Glomerular visceral epithelial cell (primary cell): ENCODE measurements around the gene POLR1B.
"Not testable (repeated sequence)": the region's sequence is repeated elsewhere in the genome, so short reads cannot be mapped to it uniquely, and the experiment has no call there.

ENCODE experiments used
- DNase-seq: peaks from one replicate; pipeline ENCODE4 v3.0.0-alpha.2; 2016; ENCODE audit errors: extremely low spot score

The POLR1B gene, protein sequence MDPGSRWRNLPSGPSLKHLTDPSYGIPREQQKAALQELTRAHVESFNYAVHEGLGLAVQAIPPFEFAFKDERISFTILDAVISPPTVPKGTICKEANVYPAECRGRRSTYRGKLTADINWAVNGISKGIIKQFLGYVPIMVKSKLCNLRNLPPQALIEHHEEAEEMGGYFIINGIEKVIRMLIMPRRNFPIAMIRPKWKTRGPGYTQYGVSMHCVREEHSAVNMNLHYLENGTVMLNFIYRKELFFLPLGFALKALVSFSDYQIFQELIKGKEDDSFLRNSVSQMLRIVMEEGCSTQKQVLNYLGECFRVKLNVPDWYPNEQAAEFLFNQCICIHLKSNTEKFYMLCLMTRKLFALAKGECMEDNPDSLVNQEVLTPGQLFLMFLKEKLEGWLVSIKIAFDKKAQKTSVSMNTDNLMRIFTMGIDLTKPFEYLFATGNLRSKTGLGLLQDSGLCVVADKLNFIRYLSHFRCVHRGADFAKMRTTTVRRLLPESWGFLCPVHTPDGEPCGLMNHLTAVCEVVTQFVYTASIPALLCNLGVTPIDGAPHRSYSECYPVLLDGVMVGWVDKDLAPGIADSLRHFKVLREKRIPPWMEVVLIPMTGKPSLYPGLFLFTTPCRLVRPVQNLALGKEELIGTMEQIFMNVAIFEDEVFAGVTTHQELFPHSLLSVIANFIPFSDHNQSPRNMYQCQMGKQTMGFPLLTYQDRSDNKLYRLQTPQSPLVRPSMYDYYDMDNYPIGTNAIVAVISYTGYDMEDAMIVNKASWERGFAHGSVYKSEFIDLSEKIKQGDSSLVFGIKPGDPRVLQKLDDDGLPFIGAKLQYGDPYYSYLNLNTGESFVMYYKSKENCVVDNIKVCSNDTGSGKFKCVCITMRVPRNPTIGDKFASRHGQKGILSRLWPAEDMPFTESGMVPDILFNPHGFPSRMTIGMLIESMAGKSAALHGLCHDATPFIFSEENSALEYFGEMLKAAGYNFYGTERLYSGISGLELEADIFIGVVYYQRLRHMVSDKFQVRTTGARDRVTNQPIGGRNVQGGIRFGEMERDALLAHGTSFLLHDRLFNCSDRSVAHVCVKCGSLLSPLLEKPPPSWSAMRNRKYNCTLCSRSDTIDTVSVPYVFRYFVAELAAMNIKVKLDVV

DNA sequence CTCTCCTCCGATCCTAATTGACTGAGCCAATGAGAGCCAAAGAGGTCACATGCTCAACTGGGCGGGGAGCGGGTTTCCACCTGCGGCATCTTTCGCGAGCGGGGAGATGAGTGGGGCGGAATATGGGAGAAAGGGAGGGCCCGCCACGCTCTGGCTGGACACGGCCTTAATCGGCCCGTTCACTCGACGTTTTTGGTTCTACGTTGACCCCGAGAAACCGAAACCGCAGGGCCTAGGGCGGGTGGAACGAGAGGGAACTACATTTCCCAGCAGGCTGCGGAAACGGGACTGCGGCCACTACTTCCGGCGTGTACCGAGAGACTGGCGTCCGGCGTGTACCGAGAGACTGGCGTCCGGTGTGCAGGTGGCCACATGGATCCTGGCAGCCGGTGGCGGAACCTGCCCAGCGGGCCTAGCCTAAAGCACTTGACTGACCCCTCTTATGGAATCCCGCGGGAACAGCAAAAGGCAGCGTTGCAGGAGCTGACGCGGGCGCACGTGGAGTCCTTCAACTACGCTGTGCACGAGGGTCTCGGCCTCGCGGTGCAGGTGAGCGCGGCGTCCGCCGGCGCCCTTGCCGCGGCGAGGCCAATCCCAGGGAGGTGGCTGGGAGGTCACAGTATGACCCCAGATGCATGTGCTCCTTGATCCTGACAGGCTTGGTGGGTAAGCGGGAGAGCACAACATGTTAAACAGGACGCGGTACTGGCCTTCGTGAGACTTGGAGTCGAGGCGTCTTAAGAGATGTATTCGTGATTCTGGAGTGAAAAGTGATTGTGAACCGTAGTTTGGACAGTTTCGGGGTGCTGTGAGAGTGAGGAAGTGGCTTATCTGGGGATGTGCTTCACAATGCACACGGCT is at the start of gene POLR1B:
Gene POLR1B (plus strand): TSS at position 343 of the 861 bp plus-strand sequence. CDS start 30 bp downstream, at position 373.
- DNase-seq = peak; percentile 83

GRCh38 chr2:112493048-112493447 is 49.2 kb upstream of the POLR1B start:
- no peak for DNase-seq

GRCh38 chr2:112493858-112494648 is 48.2 kb upstream of the POLR1B start:
- DNase-seq = peak; percentile 55

- DNase-seq = no peak
Measured at GRCh38 chr2:112494828-112495227, 47.4 kb upstream of the POLR1B start.

DNA sequence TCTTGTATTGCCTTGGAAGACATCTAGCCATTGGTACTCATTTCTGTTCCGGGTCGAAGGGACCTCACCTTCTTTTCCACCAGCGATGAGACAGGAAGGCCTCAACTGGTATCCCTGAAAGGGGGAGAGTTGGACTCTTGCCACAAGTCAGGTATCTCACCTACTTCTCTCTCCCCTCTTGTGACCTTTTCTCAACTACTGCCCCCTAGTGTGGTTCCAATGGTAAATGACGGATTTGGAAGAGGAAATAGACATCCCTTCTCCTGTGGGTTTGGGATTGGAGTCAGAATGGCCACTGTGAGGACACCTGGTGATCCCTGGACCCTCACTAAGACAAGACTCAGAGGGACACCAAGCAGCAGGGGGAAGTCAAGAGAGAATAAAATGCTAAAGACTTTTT is 46.4 kb upstream of the POLR1B start:
- DNase-seq = not testable (repeated sequence)

DNA sequence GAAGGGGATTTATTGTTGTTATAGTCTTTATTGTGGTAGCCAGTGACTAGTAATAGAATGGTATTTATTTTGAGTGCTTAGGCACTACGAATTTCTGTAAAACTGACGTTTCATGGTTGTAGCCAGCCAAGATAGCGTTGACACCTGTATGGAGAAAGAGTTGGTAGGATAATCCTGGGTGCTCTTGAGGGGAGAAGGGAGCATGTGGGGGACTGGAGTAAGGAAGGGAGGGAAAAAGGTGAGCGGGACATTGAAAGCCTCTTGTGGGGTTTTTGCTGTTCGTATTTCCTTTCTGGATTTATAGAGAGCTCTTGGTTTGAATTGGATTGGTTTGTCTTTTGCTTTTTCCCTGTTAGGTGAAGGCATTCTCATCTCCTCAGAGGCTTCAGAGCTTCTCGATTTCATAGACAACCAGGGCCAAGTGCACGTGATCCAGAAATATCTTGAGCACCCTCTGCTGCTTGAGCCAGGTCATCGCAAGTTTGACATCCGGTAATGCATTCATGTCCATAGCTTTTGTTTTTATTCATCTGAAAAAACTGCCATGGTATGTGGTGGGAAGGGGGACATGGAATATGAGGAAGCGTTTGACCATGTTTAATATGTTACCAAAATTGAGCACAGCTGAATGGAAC is 41.3 kb upstream of the POLR1B start:
- DNase-seq = peak; percentile 50

- not testable (repeated sequence) for DNase-seq
Measured at GRCh38 chr2:112509239-112509998, 32.8 kb upstream of the POLR1B start.

DNA sequence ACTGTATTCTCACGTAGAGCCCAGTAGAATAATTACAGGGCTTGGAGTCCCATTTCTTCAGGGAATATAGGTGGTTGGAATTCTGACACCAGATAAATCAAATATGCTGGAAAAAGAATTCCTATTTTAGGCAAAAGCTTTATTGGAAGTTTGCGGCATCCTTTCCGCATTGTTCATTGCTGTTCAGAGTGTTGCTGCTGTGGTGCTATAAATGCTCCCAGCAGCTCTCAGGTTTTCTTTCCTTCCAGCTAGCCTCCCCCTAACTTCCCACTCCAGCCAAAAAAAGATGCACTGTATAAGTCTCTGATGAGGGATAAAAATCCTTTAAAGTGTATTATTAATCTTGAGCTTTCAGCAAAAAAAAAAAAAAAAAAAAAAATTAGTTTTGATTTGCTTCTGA is 25.5 kb upstream of the POLR1B start:
- DNase-seq = no peak

- DNase-seq = no peak
Measured at GRCh38 chr2:112518807-112519206, 23.5 kb upstream of the POLR1B start.

GRCh38 chr2:112519506-112519905 is 22.8 kb upstream of the POLR1B start:
- no peak for DNase-seq

DNA sequence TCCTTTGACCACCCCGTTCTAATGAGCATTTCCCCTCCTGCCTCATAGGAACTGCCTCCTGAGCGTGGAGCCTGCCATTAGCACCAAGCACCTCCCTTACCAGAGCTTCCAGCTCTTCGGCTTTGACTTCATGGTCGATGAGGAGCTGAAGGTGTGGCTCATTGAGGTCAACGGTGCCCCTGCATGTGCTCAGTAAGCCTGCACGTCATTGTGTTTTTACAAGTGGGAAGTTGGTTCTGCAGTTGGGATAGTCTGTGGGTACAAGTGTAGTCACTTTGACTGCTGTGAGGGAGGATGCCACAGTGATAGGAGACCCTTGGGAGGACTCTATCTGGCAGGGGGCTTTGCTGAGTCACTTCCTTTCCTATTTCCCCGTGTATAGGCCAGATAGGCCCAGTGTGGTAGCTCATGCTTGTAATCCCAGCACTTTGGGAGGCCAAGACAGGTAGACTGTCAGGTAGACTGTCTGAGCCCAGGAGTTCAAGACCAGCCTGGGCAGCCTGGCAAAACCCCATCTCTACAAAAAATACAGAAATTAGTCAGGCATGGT is 22.0 kb upstream of the POLR1B start:
- DNase-seq = no peak

DNA sequence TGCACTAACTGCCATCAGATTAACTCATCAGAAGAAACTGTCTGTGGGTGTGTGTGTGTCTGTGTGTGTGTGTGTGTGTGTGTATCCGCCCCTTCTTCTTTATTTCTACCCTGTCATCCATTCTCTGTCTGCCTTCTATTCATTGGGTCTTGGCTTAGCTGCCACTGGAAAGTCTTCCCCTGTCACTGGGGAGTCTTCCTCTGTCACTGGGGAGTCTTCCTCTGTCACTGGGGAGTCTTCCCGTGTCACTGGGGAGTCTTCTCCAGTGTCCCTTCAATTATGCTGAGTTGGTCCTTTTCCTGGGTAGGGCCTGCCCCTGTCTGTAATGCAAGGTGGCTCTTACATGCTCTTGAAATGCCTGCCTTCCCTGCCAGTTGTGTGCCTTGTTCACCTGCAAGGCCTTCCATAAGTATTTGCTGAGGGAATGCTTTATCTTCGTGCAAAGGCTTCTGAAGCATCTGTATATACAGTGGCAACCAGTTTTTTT is 18.9 kb upstream of the POLR1B start:
- no peak for DNase-seq

DNA sequence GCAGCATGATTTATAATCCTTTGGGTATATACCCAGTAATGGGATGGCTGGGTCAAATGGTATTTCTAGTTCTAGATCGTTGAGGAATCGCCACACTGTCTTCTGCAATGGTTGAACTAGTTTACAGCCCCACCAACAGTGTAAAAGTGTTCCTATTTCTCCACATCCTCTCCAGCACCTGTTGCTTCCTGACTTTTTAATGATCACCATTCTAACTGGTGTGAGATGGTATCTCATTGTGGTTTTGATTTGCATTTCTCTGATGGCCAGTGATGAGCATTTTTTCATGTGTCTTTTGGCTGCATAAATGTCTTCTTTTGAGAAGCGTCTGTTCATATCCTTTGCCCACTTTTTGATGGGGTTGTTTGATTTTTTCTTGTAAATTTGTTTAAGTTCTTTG is 18.0 kb upstream of the POLR1B start:
- not testable (repeated sequence) for DNase-seq

- DNase-seq = no peak
Measured at GRCh38 chr2:112528541-112528940, 13.7 kb upstream of the POLR1B start.

- DNase-seq = no peak
Measured at GRCh38 chr2:112529757-112530156, 12.5 kb upstream of the POLR1B start.

DNA sequence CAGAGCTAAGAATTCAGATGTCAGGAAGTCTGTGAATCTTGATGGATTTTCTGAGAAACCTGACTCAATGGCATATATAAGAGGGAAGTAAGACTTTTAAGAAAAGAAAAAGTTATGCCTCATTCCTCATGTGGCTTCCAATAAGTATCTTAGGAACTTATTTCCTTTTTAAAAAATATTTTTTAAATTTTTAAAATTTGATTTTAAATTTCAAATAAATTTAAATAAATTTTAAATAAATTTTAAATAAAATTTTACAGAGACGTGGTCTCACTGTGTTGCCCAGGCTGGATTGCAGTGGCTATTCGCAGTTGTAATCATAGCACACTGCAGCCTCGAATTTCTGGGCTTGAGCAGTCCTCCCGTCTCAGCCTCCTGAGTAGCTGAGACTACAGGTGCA is 11.5 kb upstream of the POLR1B start:
- no peak for DNase-seq

- no peak for DNase-seq
Measured at GRCh38 chr2:112534826-112535225, 7.4 kb upstream of the POLR1B start.

DNA sequence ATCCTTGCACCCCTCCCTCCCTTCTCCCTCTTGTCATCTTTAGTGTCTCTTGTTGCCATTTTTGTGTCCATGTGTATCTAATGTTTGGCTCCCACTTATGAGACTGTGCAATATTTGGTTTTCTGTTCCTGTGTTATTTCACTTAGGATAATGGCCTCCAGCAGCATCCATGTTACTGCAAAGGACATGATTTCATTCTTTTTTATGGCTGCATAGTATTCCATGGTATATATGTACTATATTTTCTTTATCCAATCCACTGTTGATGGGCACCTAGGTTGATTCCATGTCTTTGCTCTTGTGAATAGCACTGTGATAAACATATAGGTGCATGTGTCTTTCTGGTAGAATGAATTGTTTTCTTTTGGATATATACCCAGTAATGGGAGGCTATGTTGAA is 5.6 kb upstream of the POLR1B start:
- DNase-seq = not testable (repeated sequence)

- no peak for DNase-seq
Measured at GRCh38 chr2:112539306-112539705, 3.0 kb upstream of the POLR1B start.
